Esophagus muscularis mucosa (tissue), 3 donors: ENCODE results near the gene ROBO2.

ENCODE experiments used
- CTCF ChIP-seq, 3 experiments: fragments of 200-600 bp in 2 of 3; fragments of 450-650 bp in 1 of 3; sonication (generic) in 2 of 3; IDR thresholded peaks; one replicate each; pipeline ENCODE4 v1.5.1; 2017 to 2019; ENCODE audit warnings: antibody characterized with exemption in 3 of 3, mild to moderate bottlenecking in 2 of 3, moderate library complexity in 1 of 3
- POLR2AphosphoS5 ChIP-seq, 2 donors: sonication (generic); formaldehyde crosslinking; IDR thresholded peaks; one replicate each; pipeline ENCODE4 v1.6.1; 2017; ENCODE audit warnings: antibody characterized with exemption in 2 of 2

GRCh38 chr3:77546246-77546645 lies 506.3 kb downstream of the ROBO2 start:
- TF ChIP-seq CTCF (IDR thresholded peaks at IDR 0.05) = no peak
- no peak for TF ChIP-seq POLR2AphosphoS5 (IDR thresholded peaks at IDR 0.05)
